Esophagus (tissue), 2 donors: ENCODE data around the gene CXCL8. TPM values are rescaled to one million over a fixed set of nuclear protein-coding genes. Genes with fewer than 3 reads are reported as not detected.

ENCODE experiments used
- H3K27ac ChIP-seq, 2 donors: one replicate each; pipeline ENCODE4 v1.5.1; 2013; ENCODE audit warnings: low read depth in 2 of 2, mild to moderate bottlenecking in 2 of 2, inconsistent platforms in 1 of 2, low read length in 1 of 2, moderate library complexity in 1 of 2
- H3K27me3 ChIP-seq, 2 donors: one replicate each; pipeline ENCODE4 v1.6.1; 2013; ENCODE audit warnings: low read length in 2 of 2, control low read depth in 1 of 2, mild to moderate bottlenecking in 1 of 2; ENCODE audit not compliant: insufficient read depth in 2 of 2, control insufficient read depth in 1 of 2
- H3K36me3 ChIP-seq, 2 donors: one replicate each; pipeline ENCODE4 v1.6.1; 2013; ENCODE audit warnings: low read length in 1 of 2; ENCODE audit not compliant: control insufficient read depth in 2 of 2, insufficient read depth in 2 of 2
- H3K4me1 ChIP-seq, 2 donors: one replicate each; pipeline ENCODE4 v1.6.1; 2013; ENCODE audit warnings: low read length in 1 of 2; ENCODE audit not compliant: control insufficient read depth in 2 of 2, insufficient read depth in 2 of 2
- H3K4me3 ChIP-seq, 2 donors: one replicate each; pipeline ENCODE4 v1.5.1; 2013; ENCODE audit warnings: low read length in 2 of 2, mild to moderate bottlenecking in 2 of 2, low read depth in 1 of 2, moderate library complexity in 1 of 2
- H3K9me3 ChIP-seq, 2 donors: one replicate each; pipeline ENCODE4 v1.6.1; 2013; ENCODE audit warnings: mild to moderate bottlenecking in 2 of 2, low read depth in 1 of 2, low read length in 1 of 2, moderate library complexity in 1 of 2; ENCODE audit not compliant: control insufficient read depth in 2 of 2, insufficient read depth in 1 of 2
- WGBS, 2 donors: extraction: QIAGEN DNeasy Blood & Tissue Kit; methylation state at CpG; one replicate each; pipeline ENCODE4 v1.1.7; 2013; 5-methylcytosine and 5-hydroxymethylcytosine counted together
- polyA plus RNA-seq, 2 donors: library from polyadenylated mRNA; stranded (reverse); fragments of 200-250 nt; gene quantifications; one replicate each; pipeline ENCODE4 v1.2.3, GENCODE V29; 2013
- donor health status: healthy with polysubstance abuse.
- donor health status: Bipolar disorder and iron deficiency.

The CXCL8 gene
- polyA plus RNA-seq, 2 donors, result 1.1 to 8.3 TPM

DNA sequence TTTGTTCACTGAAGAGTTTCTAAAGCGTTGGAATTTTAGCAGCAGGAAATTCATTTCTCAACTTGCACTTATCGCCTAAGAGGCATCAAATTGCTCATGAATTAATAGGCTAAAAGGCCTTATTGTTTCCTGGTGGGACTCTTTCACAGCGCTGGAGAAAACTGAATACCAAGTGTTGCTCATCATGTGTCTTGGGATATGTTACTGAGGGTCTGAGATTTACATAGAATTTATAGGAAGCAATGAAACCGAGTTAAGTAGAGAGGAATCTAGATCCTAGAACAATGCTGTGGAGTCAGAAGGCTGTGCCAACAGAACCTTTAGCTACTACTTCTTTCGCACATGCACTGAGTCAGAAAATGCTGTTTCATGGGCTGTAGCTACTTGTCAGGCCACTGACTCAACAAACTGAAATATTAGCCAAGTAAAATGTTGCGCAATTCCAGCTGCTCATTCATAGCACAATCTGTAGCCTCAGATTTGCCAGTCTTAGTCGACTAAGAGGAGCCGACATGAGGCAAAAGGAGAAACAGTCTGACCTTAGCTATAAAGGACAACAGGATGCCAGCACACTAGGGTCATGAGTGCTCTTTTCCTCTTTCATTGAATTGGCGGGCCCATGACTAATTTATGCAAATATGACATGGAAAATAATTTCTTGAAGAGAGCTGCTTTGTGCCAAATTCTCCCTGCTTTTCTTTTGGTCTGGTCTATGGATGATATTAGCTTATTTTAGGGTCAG is 35.9 kb upstream of the CXCL8 start:
- H3K4me3 ChIP-seq, result no peak overlapping the region
- peaks cover 0 to 3% of the 10 kb centered on the region in 2 donors for H3K4me1 ChIP-seq
- peak overlapping the region; percentile 32 to 69 for H3K27ac ChIP-seq
- H3K27me3 ChIP-seq, result no peaks in the 10 kb centered on the region
- H3K36me3 ChIP-seq, result no peaks in the 10 kb centered on the region
- no peaks in the 10 kb centered on the region for H3K9me3 ChIP-seq
- 22 to 26% methylated on average over 9 of the region's 9 CpGs for WGBS, 2 donors

DNA sequence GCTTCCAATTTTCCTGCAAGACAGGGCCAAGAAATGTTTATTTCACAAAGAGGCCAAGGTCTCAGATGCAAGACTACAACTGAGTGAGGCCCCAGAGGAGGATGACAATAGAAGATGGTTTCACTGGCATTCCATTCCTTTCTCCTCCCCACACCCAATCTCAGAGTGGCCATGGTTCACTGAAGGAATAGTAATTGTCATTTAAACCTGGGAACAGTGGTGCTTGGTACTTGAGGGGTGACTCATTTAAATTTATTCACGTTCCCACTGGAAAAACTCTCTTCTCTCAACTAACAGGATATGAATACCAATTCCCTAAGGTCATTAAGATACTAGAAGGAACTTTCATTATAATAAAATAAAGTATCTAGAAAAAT is 35.3 kb upstream of the CXCL8 start:
- WGBS, 2 donors, result 14 to 59% methylated on average over 1 of the region's 1 CpG
- peaks cover 0 to 3% of the 10 kb centered on the region in 2 donors for H3K4me1 ChIP-seq

DNA sequence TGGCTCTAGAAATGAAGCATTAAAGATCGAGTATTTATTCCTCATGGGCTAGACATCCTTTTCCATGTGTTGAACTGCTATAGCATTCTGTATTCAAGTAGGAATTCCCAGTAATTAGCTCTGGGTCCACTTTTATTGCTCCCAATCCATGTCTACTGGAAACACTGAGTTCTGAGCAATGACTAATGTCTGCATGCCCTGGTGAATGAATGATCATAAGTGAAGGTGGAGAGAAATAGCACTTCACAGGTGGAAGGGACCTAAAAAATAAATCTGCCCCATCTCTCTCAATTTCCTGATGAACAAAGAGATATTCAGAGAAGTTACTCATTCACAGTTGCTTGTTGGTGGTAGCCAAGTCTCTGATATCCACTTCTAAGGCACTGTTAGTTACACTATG is 34.6 kb upstream of the CXCL8 start:
- Histone ChIP-seq H3K4me1 (peaks cover 0 to 3% of the 10 kb centered on the region in 2 donors), H3K4me3 (no peak overlapping the region), H3K9me3 (no peaks in the 10 kb centered on the region), H3K27ac (no peak overlapping the region), H3K36me3 (no peaks in the 10 kb centered on the region), H3K27me3 (no peaks in the 10 kb centered on the region)
- WGBS, 2 donors, result 89 to 97% methylated on average over 1 of the region's 1 CpG

More for the DNA sequence above, 35.3 kb upstream of the CXCL8 start:
- Histone ChIP-seq H3K27ac (peak overlapping the region; percentile 31 to 69), H3K27me3 (no peaks in the 10 kb centered on the region), H3K4me3 (no peak overlapping the region), H3K9me3 (no peaks in the 10 kb centered on the region), H3K36me3 (no peaks in the 10 kb centered on the region)

DNA sequence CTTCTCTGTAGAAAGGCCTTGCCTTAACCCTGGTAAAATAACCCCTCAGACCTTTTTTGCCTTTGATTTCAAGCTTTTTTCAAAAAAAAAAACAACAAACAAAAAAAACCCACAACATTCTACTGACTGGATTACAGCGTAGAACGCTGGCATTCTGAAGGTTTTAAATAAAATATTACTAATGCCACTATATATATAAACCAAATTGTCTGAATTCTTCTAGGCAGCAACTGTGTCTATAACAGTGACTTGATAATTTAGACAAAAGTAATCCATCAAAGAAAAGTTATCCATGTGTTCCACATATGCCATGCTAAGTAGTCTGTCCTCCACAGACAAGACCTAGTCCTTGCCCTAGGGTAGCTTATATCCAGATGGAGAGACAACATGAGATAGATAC is 33.6 kb upstream of the CXCL8 start:
- no peaks in the 10 kb centered on the region for H3K4me1 ChIP-seq
- no peaks in the 10 kb centered on the region for H3K27me3 ChIP-seq
- 92 to 96% methylated on average over 2 of the region's 2 CpGs for WGBS, 2 donors
- H3K36me3 ChIP-seq, result no peaks in the 10 kb centered on the region
- H3K27ac ChIP-seq, result no peak overlapping the region
- no peak overlapping the region for H3K4me3 ChIP-seq
- no peaks in the 10 kb centered on the region for H3K9me3 ChIP-seq

DNA sequence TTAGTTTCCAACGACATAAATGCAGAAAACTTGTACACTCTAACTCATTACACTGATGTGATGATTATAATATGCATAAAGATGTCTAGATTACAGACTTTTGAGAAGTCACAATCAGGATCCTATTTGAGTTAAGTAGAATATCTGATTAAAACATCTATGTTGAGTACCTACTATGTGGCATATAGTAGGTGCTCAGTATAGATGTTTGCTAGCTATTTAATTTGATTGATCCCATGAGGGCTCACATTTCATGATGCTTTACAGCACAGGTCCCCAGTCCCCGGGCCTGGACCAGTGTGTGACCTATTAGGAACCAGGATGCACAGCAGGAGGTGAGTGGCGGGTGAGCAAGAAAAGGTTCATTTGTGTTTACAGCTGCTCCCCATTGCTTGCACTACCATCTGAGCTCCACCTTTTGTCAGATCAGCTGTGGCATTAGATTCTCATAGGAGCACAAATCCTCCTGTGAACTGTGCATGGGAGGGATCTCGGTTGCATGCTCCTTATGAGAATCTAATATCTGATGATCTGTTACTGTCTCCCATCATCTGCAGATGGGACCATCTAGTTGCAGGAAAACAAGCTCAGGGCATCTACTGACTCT is 33.0 kb upstream of the CXCL8 start:
- 79 to 82% methylated on average over 4 of the region's 4 CpGs for WGBS, 2 donors
- Histone ChIP-seq H3K4me1 (no peaks in the 10 kb centered on the region), H3K27ac (peak overlapping the region in 1 of 2 donors; percentile 29), H3K9me3 (no peaks in the 10 kb centered on the region), H3K27me3 (no peaks in the 10 kb centered on the region), H3K4me3 (no peak overlapping the region), H3K36me3 (no peaks in the 10 kb centered on the region)

DNA sequence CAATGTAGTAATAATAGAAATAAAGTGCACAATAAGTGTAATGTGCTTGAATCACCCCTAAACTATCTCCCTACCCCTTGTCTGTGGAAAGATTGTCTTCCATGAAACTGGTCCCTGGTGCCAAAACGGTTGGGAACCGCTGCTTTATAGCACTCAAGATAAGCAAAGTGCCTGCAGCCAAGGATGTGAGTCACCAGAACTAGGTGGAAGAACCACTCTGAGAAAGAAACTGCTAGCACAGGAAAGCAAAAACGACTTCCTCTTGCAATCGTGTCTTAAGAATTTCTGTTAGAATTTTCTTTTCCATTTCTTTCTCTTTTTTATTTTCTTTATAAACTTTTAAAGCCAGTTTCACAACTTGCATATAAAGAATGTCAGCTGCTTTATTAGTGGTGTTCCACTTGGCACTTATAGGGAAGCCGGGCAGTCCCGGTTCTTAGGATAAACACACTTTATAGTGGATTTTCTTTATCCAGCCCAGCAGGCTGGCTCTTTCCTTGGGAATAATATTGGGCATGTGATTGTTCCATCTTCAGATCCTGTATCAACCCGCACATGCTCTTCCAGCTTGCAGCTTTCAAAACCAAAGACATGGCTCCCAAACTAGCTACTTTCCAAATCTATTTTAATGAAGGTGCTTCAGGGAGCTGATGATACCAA is 32.3 kb upstream of the CXCL8 start:
- 20 to 29% methylated on average over 7 of the region's 7 CpGs for WGBS, 2 donors
- H3K9me3 ChIP-seq, result no peaks in the 10 kb centered on the region
- H3K36me3 ChIP-seq, result no peaks in the 10 kb centered on the region
- no peak overlapping the region for H3K4me3 ChIP-seq
- H3K27ac ChIP-seq, result peak overlapping the region; percentile 25 to 61
- no peaks in the 10 kb centered on the region for H3K27me3 ChIP-seq
- no peaks in the 10 kb centered on the region for H3K4me1 ChIP-seq

DNA sequence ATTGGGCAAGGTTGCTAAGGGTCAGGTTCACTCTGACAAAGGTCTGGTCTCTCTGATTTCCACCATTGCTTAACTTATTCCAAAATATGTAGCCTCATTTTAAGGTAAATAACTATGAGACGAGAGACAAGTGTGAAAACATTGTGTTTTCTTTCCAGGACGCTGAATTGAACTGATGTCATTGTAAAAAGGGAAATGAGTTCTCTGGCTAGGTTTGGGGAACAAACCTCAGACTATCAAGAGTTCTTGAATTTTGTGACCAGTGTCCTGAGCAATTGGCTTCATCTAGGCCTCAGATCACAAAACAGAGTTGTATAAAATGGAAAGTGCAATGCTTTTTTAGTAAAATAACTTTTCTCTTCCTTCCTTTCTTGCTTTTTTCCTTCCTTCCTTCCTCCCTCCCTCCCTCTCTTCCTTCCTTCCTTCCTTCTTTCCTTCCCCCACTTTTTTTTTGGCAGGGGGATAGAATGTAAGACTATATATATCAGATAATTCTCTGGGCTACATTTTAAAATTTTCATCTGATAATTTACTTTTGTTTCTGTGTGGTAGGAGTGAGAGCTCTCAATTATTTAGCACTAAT is 30.8 kb upstream of the CXCL8 start:
- H3K36me3 ChIP-seq, result no peaks in the 10 kb centered on the region
- no peaks in the 10 kb centered on the region for H3K4me1 ChIP-seq
- H3K27ac ChIP-seq, result no peak overlapping the region
- no peak overlapping the region for H3K4me3 ChIP-seq
- no peaks in the 10 kb centered on the region for H3K27me3 ChIP-seq
- WGBS, 2 donors, result 68 to 80% methylated on average over 2 of the region's 2 CpGs
- no peaks in the 10 kb centered on the region for H3K9me3 ChIP-seq

DNA sequence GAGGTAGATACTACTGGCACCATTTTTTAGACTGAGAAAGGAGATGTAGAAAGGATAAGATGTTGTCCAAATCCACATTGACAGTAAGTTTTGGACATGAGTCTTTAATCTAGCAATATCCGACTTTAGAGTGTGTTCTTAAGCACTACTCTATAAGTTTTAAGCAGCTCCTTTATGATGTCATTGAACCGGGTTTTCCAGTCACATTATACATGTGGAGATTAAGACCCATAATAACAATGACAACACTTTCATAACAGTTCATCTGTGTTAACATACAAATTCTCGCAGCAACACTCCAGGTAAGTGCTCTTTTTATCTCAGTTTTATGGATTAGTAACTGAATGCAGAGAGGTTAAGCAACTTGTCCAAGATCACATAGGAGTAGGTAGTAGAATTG is 30.3 kb upstream of the CXCL8 start:
- Histone ChIP-seq H3K4me1 (no peaks in the 10 kb centered on the region), H3K36me3 (no peaks in the 10 kb centered on the region)
- WGBS, 2 donors, result 77 to 83% methylated on average over 3 of the region's 3 CpGs

DNA sequence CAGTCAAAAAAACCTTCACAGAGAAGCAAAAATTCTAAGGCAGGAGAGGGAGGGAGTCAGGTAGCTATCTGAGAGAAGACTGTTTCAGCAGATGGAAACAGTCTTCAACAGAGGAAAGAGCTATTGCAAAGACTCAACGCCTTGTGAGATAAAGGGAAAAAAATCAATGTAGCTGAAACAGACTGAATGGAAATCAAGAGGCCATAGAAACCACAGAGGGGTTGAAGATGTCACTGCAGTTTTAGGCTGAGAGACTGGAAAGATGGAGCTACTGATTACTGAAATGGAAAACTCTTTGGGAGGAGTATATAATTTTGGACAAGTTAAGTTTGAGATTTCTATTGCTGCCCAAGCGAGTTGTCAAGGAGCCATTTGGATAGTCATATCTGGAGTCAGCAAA is 28.4 kb upstream of the CXCL8 start:
- 82 to 86% methylated on average over 2 of the region's 2 CpGs for WGBS, 2 donors
- Histone ChIP-seq H3K27me3 (no peaks in the 10 kb centered on the region), H3K4me1 (no peaks in the 10 kb centered on the region), H3K9me3 (no peaks in the 10 kb centered on the region), H3K36me3 (no peaks in the 10 kb centered on the region), H3K27ac (no peak overlapping the region), H3K4me3 (no peak overlapping the region)

More for the DNA sequence above, 30.3 kb upstream of the CXCL8 start:
- no peaks in the 10 kb centered on the region for H3K27me3 ChIP-seq
- H3K9me3 ChIP-seq, result no peaks in the 10 kb centered on the region
- no peak overlapping the region for H3K27ac ChIP-seq
- no peak overlapping the region for H3K4me3 ChIP-seq
